ENCODE results near the gene EFHD2.
"Not testable (repeated sequence)": the region's sequence is repeated elsewhere in the genome, so short reads cannot be mapped to it uniquely, and the experiment has no call there.

Gene EFHD2

GRCh38 chr1:15389828-15390227, 19.9 kb upstream of the EFHD2 start:
- ATAC-seq, result not testable (repeated sequence)

- ATAC-seq, result no peak
- no peak for TF ChIP-seq CSRNP3 (CRISPR knock-in tag; IDR thresholded peaks at IDR 0.05)
- no peak for TF ChIP-seq POU6F1 (CRISPR knock-in tag; IDR thresholded peaks at IDR 0.05; ENCODE audit: borderline replicate concordance, low read depth)
These were observed 19.0 kb upstream of the EFHD2 start for GRCh38 chr1:15390667-15391066.

GRCh38 chr1:15391366-15391765, 18.3 kb upstream of the EFHD2 start:
- no peak for TF ChIP-seq RARB (CRISPR knock-in tag; IDR thresholded peaks at IDR 0.05)
- TF ChIP-seq ESRRG (CRISPR knock-in tag; IDR thresholded peaks at IDR 0.05), result no peak
- TF ChIP-seq ZNF70 (CRISPR knock-in tag; IDR thresholded peaks at IDR 0.05), result no peak
- TF ChIP-seq OSR1 (CRISPR knock-in tag; IDR thresholded peaks at IDR 0.05), result no peak
- TF ChIP-seq BACH2 (CRISPR knock-in tag; IDR thresholded peaks at IDR 0.05; ENCODE audit: borderline replicate concordance), result no peak
- no peak for TF ChIP-seq ZFP30 (CRISPR knock-in tag; IDR thresholded peaks at IDR 0.05)
- no peak for TF ChIP-seq CSDC2 (CRISPR knock-in tag; IDR thresholded peaks at IDR 0.05)
- TF ChIP-seq CSRNP3 (CRISPR knock-in tag; IDR thresholded peaks at IDR 0.05), result no peak
- no peak for TF ChIP-seq SNAI2 (CRISPR knock-in tag; IDR thresholded peaks at IDR 0.05)
- TF ChIP-seq PATZ1 (CRISPR knock-in tag; IDR thresholded peaks at IDR 0.05; ENCODE audit: borderline replicate concordance), result no peak
- no peak for TF ChIP-seq TSHZ2 (CRISPR knock-in tag; IDR thresholded peaks at IDR 0.05)
- TF ChIP-seq ZNF565 (CRISPR knock-in tag; conservative IDR thresholded peaks at IDR 0.05; ENCODE audit: low read depth), result no peak
- no peak for TF ChIP-seq ZFP3 (CRISPR knock-in tag; IDR thresholded peaks at IDR 0.05)
- no peak for TF ChIP-seq ZC3H10 (CRISPR knock-in tag; IDR thresholded peaks at IDR 0.05)
- TF ChIP-seq ZNF8 (CRISPR knock-in tag; IDR thresholded peaks at IDR 0.05), result no peak
- TF ChIP-seq PPARA (CRISPR knock-in tag; IDR thresholded peaks at IDR 0.05; ENCODE audit: borderline replicate concordance), result no peak
- TF ChIP-seq TCF4 (CRISPR knock-in tag; IDR thresholded peaks at IDR 0.05; ENCODE audit: borderline replicate concordance), result no peak
- TF ChIP-seq TOX (CRISPR knock-in tag; IDR thresholded peaks at IDR 0.05; ENCODE audit: borderline replicate concordance), result no peak
- TF ChIP-seq CREB5 (CRISPR knock-in tag; IDR thresholded peaks at IDR 0.05; ENCODE audit: low read depth), result no peak
- no peak for ATAC-seq

All from SK-N-SH treated with all-trans-retinoic acid at 6 μM for 48 hours (cell line).